NCI-H128 (cell line): Measurements from ENCODE around the gene PDE2A.

Experiments used
- DNase-seq: peaks from one replicate; lab custom pipeline; 2025; ENCODE audit not compliant: unreplicated experiment; lab: John Stamatoyannopoulos, UW

PDE2A gene

GRCh38 chr11:72637926-72638325 is 36.3 kb downstream of the PDE2A start:
- no peak for DNase-seq

GRCh38 chr11:72637198-72637597 is 37.0 kb downstream of the PDE2A start:
- DNase-seq, result no peak

- DNase-seq, result no peak
These were observed 37.8 kb downstream of the PDE2A start for GRCh38 chr11:72636376-72636775.

- no peak for DNase-seq
These were observed 38.3 kb downstream of the PDE2A start for GRCh38 chr11:72635933-72636332.

GRCh38 chr11:72635309-72635915 is 38.8 kb downstream of the PDE2A start:
- DNase-seq, result no peak

- DNase-seq, result no peak
These were observed 39.6 kb downstream of the PDE2A start for GRCh38 chr11:72634472-72635095.

GRCh38 chr11:72634016-72634415 is 40.2 kb downstream of the PDE2A start:
- no peak for DNase-seq

- no peak for DNase-seq
These were observed 41.2 kb downstream of the PDE2A start for GRCh38 chr11:72633068-72633467.

GRCh38 chr11:72631806-72632731 is 42.2 kb downstream of the PDE2A start:
- no peak for DNase-seq

- DNase-seq, result no peak
These were observed 43.9 kb downstream of the PDE2A start for GRCh38 chr11:72630104-72630852.

GRCh38 chr11:72629266-72629665 is 45.0 kb downstream of the PDE2A start:
- no peak for DNase-seq

- no peak for DNase-seq
These were observed 46.5 kb downstream of the PDE2A start for GRCh38 chr11:72627594-72628281.

GRCh38 chr11:72626414-72626936 is 47.7 kb downstream of the PDE2A start:
- no peak for DNase-seq

- no peak for DNase-seq
These were observed 48.4 kb downstream of the PDE2A start for GRCh38 chr11:72625691-72626413.

- DNase-seq, result no peak
These were observed 49.6 kb downstream of the PDE2A start for GRCh38 chr11:72624496-72625201.

- no peak for DNase-seq
These were observed 51.2 kb downstream of the PDE2A start for GRCh38 chr11:72623052-72623451.

GRCh38 chr11:72621008-72621610 is 53.1 kb downstream of the PDE2A start:
- no peak for DNase-seq

GRCh38 chr11:72618803-72619202 is 55.4 kb downstream of the PDE2A start:
- no peak for DNase-seq
